Thyroid gland (tissue), 4 donors: Measurements from ENCODE around the gene SNRPE.

Experiments
- CTCF ChIP-seq, 6 experiments: fragments of 200-600 bp in 3 of 6; fragments of 450-650 bp in 3 of 6; sonication (generic) in 3 of 6; IDR thresholded peaks; one replicate each; pipeline ENCODE4 v1.5.1; 2016 to 2019; ENCODE audit warnings: antibody characterized with exemption in 6 of 6, mild to moderate bottlenecking in 2 of 6, inconsistent platforms in 1 of 6, moderate library complexity in 1 of 6
- POLR2A ChIP-seq, 2 donors: fragments of 450-650 bp; IDR thresholded peaks; one replicate each; pipeline ENCODE4 v1.6.1; 2017; ENCODE audit warnings: antibody characterized with exemption in 2 of 2, mild to moderate bottlenecking in 2 of 2, moderate library complexity in 1 of 2

- TF ChIP-seq CTCF (IDR thresholded peaks at IDR 0.05) (no peak), POLR2A (IDR thresholded peaks at IDR 0.05) (no peak)
Measured at GRCh38 chr1:203915811-203916210, 54.4 kb downstream of the SNRPE start.
